ENCODE data around the gene OTUD6A. TPM values are rescaled to one million over a fixed set of nuclear protein-coding genes. Genes with fewer than 3 reads are reported as not detected.

Gene OTUD6A
- total and polyA plus RNA-seq, 9 of the 15 experiments (the other 6 are each of a cell fraction or from before 2014, with no cell fraction given): not detected

DNA sequence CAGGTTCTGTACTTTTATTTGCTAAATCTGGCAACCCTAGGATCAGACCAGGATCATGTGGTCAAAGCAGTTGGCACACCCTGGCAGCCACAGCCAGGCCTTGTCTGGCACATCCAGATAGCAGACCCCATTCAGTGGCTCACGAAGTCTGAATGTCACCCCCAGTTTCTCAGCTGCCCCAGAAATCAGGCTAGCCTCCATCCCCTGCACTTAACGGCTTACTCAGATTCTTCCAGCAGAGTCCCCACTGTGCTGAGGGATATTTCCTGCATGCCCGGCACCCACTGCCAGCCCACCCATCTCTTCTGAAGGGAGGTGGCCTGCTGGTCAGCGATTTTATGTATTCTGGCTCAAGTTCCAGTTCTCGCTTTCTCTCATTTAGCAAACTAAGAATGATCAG lies 7.9 kb upstream of the OTUD6A start:
- H3K79me2 ChIP-seq (ENCODE audit: control insufficient read depth, insufficient read depth, low read length): no peaks in the 10 kb centered on the region
- in situ Hi-C loops (cut with MboI): no loop called here
- ATAC-seq: no peak

More for the DNA sequence above, 7.9 kb upstream of the OTUD6A start:
- no peak overlapping the region for H2AFZ ChIP-seq (ENCODE audit: low read depth, low read length)
- intact Hi-C loops (cut with micrococcal nuclease): no loop called here
- CTCF ChIA-PET (ENCODE audit: low intra/inter-chr PET ratio): no interaction called here
- WGBS (ENCODE audit: insufficient coverage, low coverage, missing lambda C conversion rate): 3% methylated on average over 4 of the region's 5 CpGs
- no peaks in the 10 kb centered on the region for H3K9me1 ChIP-seq (ENCODE audit: control insufficient read depth, insufficient read depth, low read length)
- H3K9me3 ChIP-seq (replicated peaks; ENCODE audit: control insufficient read depth, insufficient read depth, low read depth, low read length): no peaks in the 10 kb centered on the region
- H3K4me2 ChIP-seq (ENCODE audit: insufficient read depth, low read length): no peak overlapping the region
- TF ChIP-seq, protein P1, sequence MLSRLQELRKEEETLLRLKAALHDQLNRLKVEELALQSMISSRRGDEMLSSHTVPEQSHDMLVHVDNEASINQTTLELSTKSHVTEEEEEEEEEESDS (CRISPR knock-in tag; IDR thresholded peaks at IDR 0.05): no peak
- TF ChIP-seq CEBPG (CRISPR knock-in tag; IDR thresholded peaks at IDR 0.05) (no peak), CEBPG (tag; conservative IDR thresholded peaks at IDR 0.05 in 1 of 2, IDR thresholded peaks at IDR 0.05 in 1 of 2) (no peak), ZNF76 (CRISPR knock-in tag; IDR thresholded peaks at IDR 0.05; ENCODE audit: borderline replicate concordance) (no peak), TBL1XR1 (IDR thresholded peaks at IDR 0.05; ENCODE audit: low read length in 2 of 2) (no peak), CBX8 (IDR thresholded peaks at IDR 0.05; ENCODE audit: borderline replicate concordance, extremely low read depth, low read depth, low read length, poor library complexity, severe bottlenecking) (no peak), PCBP2 (IDR thresholded peaks at IDR 0.05; ENCODE audit: low read depth, low read length, poor library complexity, severe bottlenecking) (no peak), GABPB1 (CRISPR knock-in tag; IDR thresholded peaks at IDR 0.05) (no peak), TEAD4 (IDR thresholded peaks at IDR 0.05; ENCODE audit: low read length) (no peak), TEAD4 (CRISPR knock-in tag; IDR thresholded peaks at IDR 0.05; ENCODE audit: borderline replicate concordance) (no peak), SNRNP70 (optimal IDR thresholded peaks at IDR 0.05; ENCODE audit: low read depth, low read length) (no peak), HLTF (IDR thresholded peaks at IDR 0.05) (no peak), CBFA2T2 (conservative IDR thresholded peaks at IDR 0.05) (no peak), TAF15 (IDR thresholded peaks at IDR 0.05; ENCODE audit: low read depth, low read length) (no peak), TEAD2 (tag; IDR thresholded peaks at IDR 0.05) (no peak), KLF16 (IDR thresholded peaks at IDR 0.05) (no peak), MXI1 (IDR thresholded peaks at IDR 0.05; ENCODE audit: low read depth, low read length) (no peak), ZFPM2 (CRISPR knock-in tag; IDR thresholded peaks at IDR 0.05) (no peak), NR4A1 (CRISPR knock-in tag; IDR thresholded peaks at IDR 0.05) (no peak), NR4A1 (tag; IDR thresholded peaks at IDR 0.05) (no peak)
- TF ChIP-seq, protein P2, sequence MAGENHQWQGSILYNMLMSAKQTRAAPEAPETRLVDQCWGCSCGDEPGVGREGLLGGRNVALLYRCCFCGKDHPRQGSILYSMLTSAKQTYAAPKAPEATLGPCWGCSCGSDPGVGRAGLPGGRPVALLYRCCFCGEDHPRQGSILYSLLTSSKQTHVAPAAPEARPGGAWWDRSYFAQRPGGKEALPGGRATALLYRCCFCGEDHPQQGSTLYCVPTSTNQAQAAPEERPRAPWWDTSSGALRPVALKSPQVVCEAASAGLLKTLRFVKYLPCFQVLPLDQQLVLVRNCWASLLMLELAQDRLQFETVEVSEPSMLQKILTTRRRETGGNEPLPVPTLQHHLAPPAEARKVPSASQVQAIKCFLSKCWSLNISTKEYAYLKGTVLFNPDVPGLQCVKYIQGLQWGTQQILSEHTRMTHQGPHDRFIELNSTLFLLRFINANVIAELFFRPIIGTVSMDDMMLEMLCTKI (IDR thresholded peaks at IDR 0.05; ENCODE audit: partially characterized antibody): no peak
- TF ChIP-seq, protein P3, sequence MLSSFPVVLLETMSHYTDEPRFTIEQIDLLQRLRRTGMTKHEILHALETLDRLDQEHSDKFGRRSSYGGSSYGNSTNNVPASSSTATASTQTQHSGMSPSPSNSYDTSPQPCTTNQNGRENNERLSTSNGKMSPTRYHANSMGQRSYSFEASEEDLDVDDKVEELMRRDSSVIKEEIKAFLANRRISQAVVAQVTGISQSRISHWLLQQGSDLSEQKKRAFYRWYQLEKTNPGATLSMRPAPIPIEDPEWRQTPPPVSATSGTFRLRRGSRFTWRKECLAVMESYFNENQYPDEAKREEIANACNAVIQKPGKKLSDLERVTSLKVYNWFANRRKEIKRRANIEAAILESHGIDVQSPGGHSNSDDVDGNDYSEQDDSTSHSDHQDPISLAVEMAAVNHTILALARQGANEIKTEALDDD (IDR thresholded peaks at IDR 0.05): no peak
- no peaks in the 10 kb centered on the region; the same call in 1 of the 2 replicates for H4K20me1 ChIP-seq (replicated peaks; ENCODE audit: control insufficient read depth, insufficient read depth, low read length)
- FAIRE-seq: no peak
- H3K27ac ChIP-seq (ENCODE audit: extremely low read depth, low read depth, low read length): no peak overlapping the region
- peaks cover 0 to 18% of the 10 kb centered on the region in 2 experiments; a peak in 3 of 5 replicates for H3K27me3 ChIP-seq (ENCODE audit: control insufficient read depth in 2 of 2, insufficient read depth in 2 of 2, low read length in 2 of 2)
- DNase-seq (ENCODE audit: extremely low read depth in 1 of 4, low spot score in 3 of 4): no peak
- no peaks in the 10 kb centered on the region for H3K4me1 ChIP-seq (replicated peaks in 1 of 2; ENCODE audit: control insufficient read depth in 2 of 2, insufficient read depth in 2 of 2, low read length in 2 of 2)
- H3K36me3 ChIP-seq (ENCODE audit: control insufficient read depth, insufficient read depth, low read length): no peaks in the 10 kb centered on the region
- no peak overlapping the region for H3K4me3 ChIP-seq
- no TSS peak for BruUV-seq (replicated peaks)
- H3K9ac ChIP-seq (ENCODE audit: insufficient read depth in 1 of 2, low read depth in 2 of 2, low read length in 2 of 2): no peak overlapping the region
- POLR2A ChIA-PET: no interaction called here
